ENCODE measurements around the gene PPIP5K1. TPM values are rescaled to one million over a fixed set of nuclear protein-coding genes. Genes with fewer than 3 reads are reported as not detected.
"Not testable (repeated sequence)": the region's sequence is repeated elsewhere in the genome, so short reads cannot be mapped to it uniquely, and the experiment has no call there.

The PPIP5K1 gene
- total RNA-seq, 1 donor from 2014 or later: 42.1 TPM

DNA sequence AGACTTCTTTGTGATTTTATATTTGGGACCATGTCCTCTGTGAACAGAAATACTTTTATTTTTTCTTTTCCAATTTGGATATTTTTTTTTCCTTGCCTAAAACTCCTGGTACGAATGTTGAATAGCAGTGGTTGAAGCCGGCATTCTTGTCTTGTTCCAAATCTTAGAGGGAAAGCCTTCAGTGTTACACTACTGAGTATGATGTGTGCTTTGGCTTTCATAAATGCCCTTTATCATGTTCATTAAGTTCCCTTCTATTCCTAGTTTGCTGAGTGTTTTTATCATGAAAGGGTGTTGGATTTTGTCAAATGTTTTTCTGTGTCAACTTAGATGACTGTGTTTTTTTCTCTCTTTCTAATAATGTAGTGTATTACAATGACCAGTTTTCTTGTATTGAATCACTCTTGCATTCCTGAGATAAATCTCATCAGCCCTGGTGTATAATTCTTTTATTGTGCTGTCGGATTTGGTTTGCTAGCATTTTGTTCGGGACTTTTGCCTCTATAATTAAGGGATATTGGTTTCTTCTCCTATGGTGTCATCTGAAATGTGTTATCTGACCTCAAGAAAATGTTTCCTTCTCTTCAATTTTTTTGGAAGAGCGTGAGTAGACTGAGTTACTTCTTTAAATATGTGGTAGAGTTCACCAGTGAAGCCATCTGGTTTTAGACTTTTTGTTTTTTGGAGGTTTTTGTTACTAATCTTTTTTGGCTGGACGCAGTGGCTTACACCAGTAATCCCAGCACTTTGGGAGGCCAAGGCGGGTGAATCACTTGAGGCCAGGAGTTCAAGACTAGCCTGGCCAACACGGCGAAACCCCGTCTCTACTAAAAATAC lies 39.3 kb downstream of the PPIP5K1 start:
- intact Hi-C loops (cut with DNase I): no loop called here
- DNase-seq (ENCODE audit: low spot score): no peak

DNA sequence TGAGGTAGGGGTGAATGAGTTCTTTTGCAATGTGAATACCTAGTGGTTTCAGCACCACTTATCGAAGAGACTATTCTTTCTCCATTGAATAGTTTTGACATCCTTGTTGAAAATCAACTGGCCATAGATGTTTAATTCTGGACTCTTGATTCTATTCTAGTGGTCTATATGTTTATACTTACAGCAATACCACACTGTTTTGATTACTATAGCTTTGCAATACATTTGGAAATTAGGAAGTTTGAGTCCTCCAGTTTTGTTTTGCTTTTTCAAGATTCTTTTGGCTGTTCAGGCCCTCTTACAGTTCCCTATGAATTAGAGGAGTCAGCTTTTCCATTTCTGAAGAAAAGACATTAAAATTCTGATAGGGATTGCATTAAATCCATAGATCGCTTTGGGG lies 42.5 kb downstream of the PPIP5K1 start:
- DNase-seq (ENCODE audit: low spot score): no peak
- intact Hi-C loops (cut with DNase I): no loop called here

DNA sequence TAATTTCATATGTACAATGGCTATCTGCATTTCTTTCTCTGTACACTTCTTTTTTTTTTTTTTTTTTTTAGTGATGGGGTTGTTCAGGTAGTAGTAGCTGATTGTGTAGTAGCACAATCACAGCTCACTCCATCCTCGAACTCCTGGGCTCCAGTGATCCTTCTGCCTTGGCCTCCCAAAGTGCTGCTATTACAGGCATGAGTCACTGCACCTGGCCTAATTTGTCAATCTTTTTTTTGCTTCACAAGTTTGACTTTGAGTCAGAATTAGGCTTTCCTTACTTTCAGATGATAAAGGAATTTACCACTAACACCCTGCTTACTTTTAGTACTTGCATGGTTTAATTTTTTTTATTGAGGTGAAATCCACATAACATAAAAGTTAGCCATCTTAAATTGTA lies 44.6 kb downstream of the PPIP5K1 start:
- intact Hi-C loops (cut with DNase I): no loop called here
- no peak for DNase-seq (ENCODE audit: low spot score)

DNA sequence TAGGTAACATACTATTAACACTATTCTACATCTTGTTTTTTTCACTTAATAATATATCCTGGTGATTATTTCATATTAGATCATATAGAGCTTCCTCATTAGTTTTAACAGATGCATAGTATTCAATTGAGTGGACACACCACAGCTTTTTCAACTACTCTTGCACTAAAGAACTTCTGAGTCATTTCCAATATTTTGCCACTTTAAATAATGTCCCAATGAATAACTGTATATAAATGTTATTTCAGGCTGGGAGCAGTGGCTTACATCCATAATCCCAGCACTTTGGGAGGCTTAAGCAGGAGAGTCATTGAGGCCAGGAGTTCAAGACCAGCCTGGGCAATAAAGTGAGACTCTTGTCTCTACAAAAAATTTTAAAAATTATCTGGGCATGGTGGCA lies 45.7 kb downstream of the PPIP5K1 start:
- intact Hi-C loops (cut with DNase I): no loop called here
- DNase-seq (ENCODE audit: low spot score): no peak

DNA sequence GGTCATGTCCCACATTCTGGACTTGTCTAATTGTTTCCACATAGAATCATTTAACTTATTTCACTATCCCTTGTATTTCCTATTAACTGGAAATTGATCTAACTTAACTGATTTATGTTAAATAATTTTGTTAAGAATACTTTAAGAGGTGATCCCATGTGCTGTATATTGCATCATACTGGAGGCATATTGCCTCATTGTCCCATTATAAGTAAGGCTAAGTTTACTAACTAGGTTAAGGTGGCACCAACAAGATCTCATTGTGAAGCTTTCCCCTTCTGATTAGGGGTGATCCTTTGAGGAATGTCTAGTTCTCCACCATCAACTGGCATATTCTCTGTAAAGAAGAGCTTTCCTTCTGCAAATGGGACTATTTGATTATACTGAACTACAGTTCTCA lies 48.2 kb downstream of the PPIP5K1 start:
- DNase-seq (ENCODE audit: low spot score): no peak
- intact Hi-C loops (cut with DNase I): no loop called here

DNA sequence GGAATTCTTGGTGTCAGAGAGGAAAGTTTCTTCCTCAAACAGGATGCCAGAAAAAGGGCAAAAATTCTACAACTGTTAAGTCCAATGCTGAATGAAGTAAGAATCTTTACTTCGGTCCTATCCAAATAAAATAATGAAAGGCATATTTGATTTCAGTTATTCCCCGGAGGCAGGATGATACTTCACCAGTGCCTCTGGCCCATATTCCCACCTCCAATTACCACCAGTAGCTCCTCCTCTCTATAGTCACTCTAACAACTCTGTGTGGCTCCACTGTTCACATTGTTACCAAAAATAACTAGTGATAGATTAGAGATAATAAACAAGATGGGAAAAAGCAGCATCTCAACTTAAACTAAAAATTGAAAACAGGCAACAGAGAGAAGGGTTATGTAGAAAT lies 51.9 kb downstream of the PPIP5K1 start:
- no peak for DNase-seq (ENCODE audit: low spot score)
- intact Hi-C loops (cut with DNase I): no loop called here

DNA sequence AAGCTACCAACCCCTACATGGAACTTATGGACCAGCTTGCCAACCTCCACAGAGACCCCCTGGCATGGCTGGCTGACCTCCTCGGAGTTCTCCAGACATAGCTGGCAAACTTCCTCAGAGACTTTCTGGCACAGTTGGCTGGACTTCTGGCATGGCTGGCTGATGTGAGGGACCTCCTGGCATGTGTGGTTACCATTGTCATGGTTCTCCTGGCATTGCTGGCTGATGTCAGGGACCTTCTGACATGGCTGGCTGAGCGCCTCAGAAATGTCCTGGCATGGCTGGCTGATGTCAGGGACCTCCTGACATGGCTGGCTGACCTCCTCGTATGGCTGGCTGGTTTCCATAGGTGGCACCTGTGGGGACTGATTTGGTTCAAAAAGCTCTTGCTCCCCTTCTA lies 55.1 kb downstream of the PPIP5K1 start:
- intact Hi-C loops (cut with DNase I): no loop called here
- DNase-seq (ENCODE audit: low spot score): no peak

DNA sequence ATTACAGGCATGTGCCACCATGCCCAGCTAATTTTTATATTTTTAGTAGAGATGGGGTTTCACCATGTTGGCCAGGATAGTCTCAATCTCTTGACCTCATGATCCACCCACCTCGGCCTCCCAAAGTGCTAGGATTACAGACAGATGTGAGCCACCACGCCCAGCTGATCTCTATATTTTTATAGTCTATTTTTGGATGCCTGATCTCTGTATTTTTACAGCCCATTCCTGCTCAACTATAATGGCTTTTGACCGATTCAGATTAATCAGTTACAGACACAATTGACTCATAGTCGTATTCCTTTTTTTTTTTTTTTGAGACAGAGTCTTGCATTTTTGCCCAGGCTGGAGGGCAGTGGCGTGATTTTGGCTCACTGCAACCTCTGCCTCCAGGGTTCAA lies 57.2 kb downstream of the PPIP5K1 start:
- intact Hi-C loops (cut with DNase I); DNase-seq (ENCODE audit: low spot score): not testable (repeated sequence)

DNA sequence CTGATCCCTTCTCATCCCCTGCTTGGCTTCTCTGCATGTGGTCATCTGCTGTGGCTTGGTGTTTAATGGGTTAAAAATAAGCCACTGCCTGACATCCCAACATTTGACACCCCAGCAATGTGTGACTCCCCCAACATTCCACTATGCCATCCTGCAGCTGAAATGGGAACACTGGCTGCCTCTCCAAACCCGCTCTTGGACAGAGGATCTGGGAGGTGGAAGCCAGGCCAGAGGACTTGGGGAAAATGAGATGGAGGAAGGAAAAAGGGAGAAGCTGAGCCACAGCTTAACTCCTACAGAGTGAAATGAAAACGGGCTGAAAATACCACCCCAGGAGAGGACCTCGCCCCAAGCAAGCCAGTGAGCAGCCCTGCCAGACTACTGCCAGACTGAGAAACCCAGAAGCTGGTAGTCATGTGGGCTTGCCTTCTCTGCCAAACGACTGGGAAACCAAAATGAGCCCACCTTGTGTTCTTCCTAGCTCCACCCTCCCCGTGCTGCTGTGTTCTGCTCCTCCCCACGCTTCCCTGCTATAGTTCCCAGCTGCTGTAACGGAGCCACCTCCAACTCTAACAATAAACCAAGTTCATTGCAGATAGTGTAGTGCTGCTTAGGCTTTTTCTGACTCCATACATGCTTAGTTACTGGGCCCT lies 58.9 kb downstream of the PPIP5K1 start:
- no peak for DNase-seq (ENCODE audit: low spot score)
- intact Hi-C loops (cut with DNase I): no loop called here

DNA sequence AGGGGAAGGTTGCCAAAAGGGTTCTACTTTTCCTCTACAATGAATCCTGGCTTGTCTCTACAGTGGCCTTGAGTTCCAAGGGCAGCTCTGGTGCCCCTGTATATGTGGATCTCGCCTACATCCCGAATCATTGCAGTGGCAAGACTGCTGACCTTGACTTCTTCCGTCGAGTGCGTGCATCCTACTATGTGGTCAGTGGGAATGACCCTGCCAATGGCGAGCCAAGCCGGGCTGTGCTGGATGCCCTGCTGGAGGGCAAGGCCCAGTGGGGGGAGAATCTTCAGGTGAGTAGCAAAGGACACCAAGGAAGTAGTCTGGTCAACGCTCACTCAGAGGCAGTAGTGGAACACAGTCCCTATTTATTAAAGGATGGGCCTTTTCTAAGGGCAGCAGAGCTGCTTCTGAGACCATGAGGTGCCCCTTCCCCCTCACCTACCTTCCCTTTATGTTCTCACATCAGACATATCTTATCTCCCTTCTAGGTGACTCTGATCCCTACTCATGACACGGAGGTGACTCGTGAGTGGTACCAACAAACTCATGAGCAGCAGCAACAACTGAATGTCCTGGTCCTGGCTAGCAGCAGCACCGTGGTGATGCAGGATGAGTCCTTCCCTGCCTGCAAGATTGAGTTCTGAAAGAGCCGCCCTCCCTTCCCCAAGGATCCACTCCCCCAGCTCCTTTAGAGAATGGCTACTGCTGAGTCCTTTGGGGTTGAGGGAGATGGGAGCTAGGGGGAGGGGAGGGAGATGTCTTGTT lies 60.2 kb downstream of the PPIP5K1 start:
- no peak for DNase-seq (ENCODE audit: low spot score)

DNA sequence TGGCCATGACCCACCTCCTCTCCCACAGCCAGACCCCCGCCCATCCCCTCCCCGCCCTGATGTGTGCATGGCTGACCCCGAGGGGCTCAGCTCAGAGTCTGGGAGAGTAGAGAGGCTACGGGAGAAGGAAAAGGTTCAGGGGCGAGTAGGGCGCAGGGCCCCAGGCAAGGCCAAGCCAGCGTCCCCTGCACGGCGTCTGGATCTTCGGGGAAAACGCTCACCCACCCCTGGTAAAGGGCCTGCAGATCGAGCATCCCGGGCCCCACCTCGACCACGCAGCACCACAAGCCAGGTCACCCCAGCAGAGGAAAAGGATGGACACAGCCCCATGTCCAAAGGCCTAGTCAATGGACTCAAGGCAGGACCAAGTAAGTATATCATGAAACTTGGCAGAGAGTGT lies 60.9 kb downstream of the PPIP5K1 start:
- DNase-seq (ENCODE audit: low spot score): no peak
- intact Hi-C loops (cut with DNase I): no loop called here

More for the DNA sequence above, 60.2 kb downstream of the PPIP5K1 start:
- intact Hi-C loops (cut with DNase I): no loop called here

DNA sequence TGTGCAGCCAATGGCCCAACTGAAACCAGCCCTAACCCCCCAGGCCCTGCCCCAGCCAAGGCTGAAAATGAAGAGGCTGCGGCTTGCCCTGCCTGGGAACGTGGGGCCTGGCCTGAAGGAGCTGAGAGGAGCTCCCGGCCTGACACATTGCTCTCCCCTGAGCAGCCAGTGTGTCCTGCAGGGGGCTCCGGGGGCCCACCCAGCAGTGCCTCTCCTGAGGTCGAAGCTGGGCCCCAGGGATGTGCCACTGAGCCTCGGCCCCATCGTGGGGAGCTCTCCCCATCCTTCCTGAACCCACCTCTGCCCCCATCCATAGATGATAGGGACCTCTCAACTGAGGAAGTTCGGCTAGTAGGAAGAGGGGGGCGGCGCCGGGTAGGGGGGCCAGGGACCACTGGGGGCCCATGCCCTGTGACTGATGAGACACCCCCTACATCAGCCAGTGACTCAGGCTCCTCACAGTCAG lies 61.4 kb downstream of the PPIP5K1 start:
- DNase-seq (ENCODE audit: low spot score): no peak
- intact Hi-C loops (cut with DNase I): no loop called here

DNA sequence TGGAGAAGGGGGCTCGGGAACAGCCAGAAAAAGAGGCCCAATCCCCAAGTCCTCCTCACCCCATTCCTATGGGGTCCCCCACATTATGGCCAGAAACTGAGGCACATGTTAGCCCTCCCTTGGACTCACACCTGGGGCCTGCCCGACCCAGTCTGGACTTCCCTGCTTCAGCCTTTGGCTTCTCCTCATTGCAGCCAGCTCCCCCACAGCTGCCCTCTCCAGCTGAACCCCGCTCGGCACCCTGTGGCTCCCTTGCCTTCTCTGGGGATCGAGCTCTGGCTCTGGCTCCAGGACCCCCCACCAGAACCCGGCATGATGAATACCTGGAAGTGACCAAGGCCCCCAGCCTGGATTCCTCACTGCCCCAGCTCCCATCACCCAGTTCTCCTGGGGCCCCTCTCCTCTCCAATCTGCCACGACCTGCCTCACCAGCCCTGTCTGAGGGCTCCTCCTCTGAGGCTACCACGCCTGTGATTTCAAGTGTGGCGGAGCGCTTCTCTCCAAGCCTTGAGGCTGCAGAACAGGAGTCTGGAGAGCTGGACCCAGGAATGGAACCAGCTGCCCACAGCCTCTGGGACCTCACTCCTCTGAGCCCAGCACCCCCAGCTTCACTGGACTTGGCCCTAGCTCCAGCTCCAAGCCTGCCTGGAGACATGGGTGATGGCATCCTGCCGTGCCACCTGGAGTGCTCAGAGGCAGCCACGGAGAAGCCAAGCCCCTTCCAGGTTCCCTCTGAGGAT lies 62.0 kb downstream of the PPIP5K1 start:
- intact Hi-C loops (cut with DNase I): no loop called here
- no peak for DNase-seq (ENCODE audit: low spot score)

DNA sequence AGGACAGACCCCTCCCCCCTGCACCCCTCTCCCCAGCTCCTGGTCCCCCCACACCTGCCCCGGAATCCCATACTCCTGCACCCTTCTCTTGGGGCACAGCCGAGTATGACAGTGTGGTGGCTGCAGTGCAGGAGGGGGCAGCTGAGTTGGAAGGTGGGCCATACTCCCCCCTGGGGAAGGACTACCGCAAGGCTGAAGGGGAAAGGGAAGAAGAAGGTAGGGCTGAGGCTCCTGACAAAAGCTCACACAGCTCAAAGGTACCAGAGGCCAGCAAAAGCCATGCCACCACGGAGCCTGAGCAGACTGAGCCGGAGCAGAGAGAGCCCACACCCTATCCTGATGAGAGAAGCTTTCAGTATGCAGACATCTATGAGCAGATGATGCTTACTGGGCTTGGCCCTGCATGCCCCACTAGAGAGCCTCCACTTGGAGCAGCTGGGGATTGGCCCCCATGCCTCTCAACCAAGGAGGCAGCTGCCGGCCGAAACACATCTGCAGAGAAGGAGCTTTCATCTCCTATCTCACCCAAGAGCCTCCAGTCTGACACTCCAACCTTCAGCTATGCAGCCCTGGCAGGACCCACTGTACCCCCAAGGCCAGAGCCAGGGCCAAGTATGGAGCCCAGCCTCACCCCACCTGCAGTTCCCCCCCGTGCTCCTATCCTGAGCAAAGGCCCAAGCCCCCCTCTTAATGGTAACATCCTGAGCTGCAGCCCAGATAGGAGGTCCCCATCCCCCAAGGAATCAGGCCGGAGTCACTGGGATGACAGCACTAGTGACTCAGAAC lies 62.8 kb downstream of the PPIP5K1 start:
- DNase-seq (ENCODE audit: low spot score): no peak
- intact Hi-C loops (cut with DNase I): no loop called here

DNA sequence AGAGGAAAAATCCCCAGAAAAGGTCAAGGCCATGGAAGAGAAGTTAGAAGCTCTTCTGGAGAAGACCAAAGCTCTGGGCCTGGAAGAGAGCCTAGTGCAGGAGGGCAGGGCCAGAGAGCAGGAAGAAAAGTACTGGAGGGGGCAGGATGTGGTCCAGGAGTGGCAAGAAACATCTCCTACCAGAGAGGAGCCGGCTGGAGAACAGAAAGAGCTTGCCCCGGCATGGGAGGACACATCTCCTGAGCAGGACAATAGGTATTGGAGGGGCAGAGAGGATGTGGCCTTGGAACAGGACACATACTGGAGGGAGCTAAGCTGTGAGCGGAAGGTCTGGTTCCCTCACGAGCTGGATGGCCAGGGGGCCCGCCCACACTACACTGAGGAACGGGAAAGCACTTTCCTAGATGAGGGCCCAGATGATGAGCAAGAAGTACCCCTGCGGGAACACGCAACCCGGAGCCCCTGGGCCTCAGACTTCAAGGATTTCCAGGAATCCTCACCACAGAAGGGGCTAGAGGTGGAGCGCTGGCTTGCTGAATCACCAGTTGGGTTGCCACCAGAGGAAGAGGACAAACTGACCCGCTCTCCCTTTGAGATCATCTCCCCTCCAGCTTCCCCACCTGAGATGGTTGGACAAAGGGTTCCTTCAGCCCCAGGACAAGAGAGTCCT lies 63.6 kb downstream of the PPIP5K1 start:
- intact Hi-C loops (cut with DNase I): no loop called here
- no peak for DNase-seq (ENCODE audit: low spot score)

DNA sequence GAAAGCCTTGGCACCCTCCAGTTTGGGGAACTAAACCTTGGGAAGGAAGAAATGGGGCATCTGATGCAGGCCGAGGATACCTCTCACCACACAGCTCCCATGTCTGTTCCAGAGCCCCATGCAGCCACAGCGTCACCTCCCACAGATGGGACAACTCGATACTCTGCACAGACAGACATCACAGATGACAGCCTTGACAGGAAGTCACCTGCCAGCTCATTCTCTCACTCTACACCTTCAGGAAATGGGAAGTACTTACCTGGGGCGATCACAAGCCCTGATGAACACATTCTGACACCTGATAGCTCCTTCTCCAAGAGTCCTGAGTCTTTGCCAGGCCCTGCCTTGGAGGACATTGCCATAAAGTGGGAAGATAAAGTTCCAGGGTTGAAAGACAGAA lies 64.9 kb downstream of the PPIP5K1 start:
- no peak for DNase-seq (ENCODE audit: low spot score)
- intact Hi-C loops (cut with DNase I): no loop called here

DNA sequence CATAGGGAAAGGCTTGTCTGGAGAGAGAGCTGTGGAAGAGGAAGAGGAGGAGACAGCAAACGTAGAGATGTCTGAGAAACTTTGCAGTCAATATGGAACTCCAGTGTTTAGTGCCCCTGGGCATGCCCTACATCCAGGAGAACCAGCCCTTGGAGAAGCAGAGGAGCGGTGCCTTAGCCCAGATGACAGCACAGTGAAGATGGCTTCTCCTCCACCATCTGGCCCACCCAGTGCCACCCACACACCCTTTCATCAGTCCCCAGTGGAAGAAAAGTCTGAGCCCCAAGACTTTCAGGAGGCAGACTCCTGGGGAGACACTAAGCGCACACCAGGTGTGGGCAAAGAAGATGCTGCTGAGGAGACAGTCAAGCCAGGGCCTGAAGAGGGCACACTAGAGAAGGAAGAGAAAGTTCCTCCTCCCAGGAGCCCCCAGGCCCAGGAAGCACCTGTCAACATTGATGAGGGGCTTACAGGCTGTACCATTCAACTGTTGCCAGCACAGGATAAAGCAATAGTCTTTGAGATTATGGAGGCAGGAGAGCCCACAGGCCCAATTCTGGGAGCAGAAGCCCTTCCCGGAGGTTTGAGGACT lies 65.7 kb downstream of the PPIP5K1 start:
- intact Hi-C loops (cut with DNase I): no loop called here
- DNase-seq (ENCODE audit: low spot score): no peak

DNA sequence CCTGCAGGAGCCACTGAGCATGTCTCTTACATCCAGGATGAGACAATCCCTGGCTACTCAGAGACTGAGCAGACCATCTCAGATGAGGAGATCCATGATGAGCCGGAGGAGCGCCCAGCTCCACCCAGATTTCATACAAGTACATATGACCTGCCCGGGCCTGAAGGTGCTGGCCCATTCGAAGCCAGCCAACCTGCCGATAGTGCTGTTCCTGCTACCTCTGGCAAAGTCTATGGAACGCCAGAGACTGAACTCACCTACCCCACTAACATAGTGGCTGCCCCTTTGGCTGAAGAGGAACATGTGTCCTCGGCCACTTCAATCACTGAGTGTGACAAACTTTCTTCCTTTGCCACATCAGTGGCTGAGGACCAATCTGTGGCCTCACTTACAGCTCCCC lies 66.4 kb downstream of the PPIP5K1 start:
- no peak for DNase-seq (ENCODE audit: low spot score)
- intact Hi-C loops (cut with DNase I): no loop called here
